DMS53 treated with DMSO at 0.1 percent for 48 hours (cell line): Measurements from ENCODE around the gene RGS9.
A peak's percentile ranks its signal among the peaks of the same experiment; 100 is the strongest.
"Not testable (repeated sequence)": the region's sequence is repeated elsewhere in the genome, so short reads cannot be mapped to it uniquely, and the experiment has no call there.

Experiments used
- DNase-seq: peaks from one replicate; lab custom pipeline; 2025; ENCODE audit not compliant: unreplicated experiment; lab: John Stamatoyannopoulos, UW

Gene RGS9

GRCh38 chr17:65204001-65204400, 66.8 kb downstream of the RGS9 start:
- no peak for DNase-seq

GRCh38 chr17:65205655-65206054, 68.5 kb downstream of the RGS9 start:
- DNase-seq = no peak

GRCh38 chr17:65207448-65207847, 70.3 kb downstream of the RGS9 start:
- not testable (repeated sequence) for DNase-seq

GRCh38 chr17:65208717-65209116, 71.5 kb downstream of the RGS9 start:
- no peak for DNase-seq

GRCh38 chr17:65218261-65218660, 81.1 kb downstream of the RGS9 start:
- no peak for DNase-seq

GRCh38 chr17:65219124-65219523, 82.0 kb downstream of the RGS9 start:
- no peak for DNase-seq

- no peak for DNase-seq
Observed at GRCh38 chr17:65219707-65220106, 82.5 kb downstream of the RGS9 start.

- DNase-seq = no peak
Observed at GRCh38 chr17:65220732-65221131, 83.6 kb downstream of the RGS9 start.

GRCh38 chr17:65222214-65222738, 85.1 kb downstream of the RGS9 start:
- no peak for DNase-seq

GRCh38 chr17:65225061-65225460, 87.9 kb downstream of the RGS9 start:
- no peak for DNase-seq

- no peak for DNase-seq
Observed at GRCh38 chr17:65226227-65226626, 89.1 kb downstream of the RGS9 start.

GRCh38 chr17:65227637-65228036, 90.5 kb downstream of the RGS9 start:
- DNase-seq = no peak

GRCh38 chr17:65228287-65228686, 91.1 kb downstream of the RGS9 start:
- DNase-seq = no peak

- DNase-seq = no peak
Observed at GRCh38 chr17:65228734-65229620, 91.8 kb downstream of the RGS9 start.

GRCh38 chr17:65229621-65229995, 92.4 kb downstream of the RGS9 start:
- no peak for DNase-seq

- DNase-seq = no peak
Observed at GRCh38 chr17:65230040-65230439, 92.9 kb downstream of the RGS9 start.

- DNase-seq = no peak
Observed at GRCh38 chr17:65231086-65231485, 93.9 kb downstream of the RGS9 start.

GRCh38 chr17:65231662-65232335, 94.6 kb downstream of the RGS9 start:
- DNase-seq = peak; percentile 20

- no peak for DNase-seq
Observed at GRCh38 chr17:65235284-65235683, 98.1 kb downstream of the RGS9 start.

- no peak for DNase-seq
Observed at GRCh38 chr17:65236321-65236720, 99.2 kb downstream of the RGS9 start.

- DNase-seq = no peak
Observed at GRCh38 chr17:65243838-65244625, 106.9 kb downstream of the RGS9 start.
